ENCODE data around the gene PTPN14.

Gene PTPN14

DNA sequence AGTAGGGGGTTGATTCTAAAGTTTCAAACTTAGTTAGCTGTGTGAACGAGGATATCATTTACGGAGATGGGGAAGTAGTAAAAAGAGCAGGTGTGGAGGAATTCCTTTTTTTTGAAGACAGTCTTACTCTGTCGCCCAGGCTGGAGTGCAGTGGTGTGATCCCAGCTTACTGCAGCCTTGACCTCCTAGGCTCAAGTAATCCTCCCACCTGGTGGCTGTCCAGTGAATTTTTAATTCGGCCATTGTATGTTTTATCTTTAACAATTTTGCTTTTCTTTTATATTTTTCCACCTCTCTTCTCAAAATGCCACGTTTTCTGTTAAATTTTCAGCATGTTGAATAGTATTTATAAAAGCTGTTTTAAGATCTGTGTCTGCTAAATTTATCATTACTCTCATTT, 39.3 kb upstream of the PTPN14 start:
- ATAC-seq: no peak

GRCh38 chr1:214588963-214589597, 37.7 kb upstream of the PTPN14 start:
- TF ChIP-seq ZFP30 (CRISPR knock-in tag; IDR thresholded peaks at IDR 0.05) (no peak), ISL1 (CRISPR knock-in tag; IDR thresholded peaks at IDR 0.05) (no peak)
- TF ChIP-seq, protein P1, sequence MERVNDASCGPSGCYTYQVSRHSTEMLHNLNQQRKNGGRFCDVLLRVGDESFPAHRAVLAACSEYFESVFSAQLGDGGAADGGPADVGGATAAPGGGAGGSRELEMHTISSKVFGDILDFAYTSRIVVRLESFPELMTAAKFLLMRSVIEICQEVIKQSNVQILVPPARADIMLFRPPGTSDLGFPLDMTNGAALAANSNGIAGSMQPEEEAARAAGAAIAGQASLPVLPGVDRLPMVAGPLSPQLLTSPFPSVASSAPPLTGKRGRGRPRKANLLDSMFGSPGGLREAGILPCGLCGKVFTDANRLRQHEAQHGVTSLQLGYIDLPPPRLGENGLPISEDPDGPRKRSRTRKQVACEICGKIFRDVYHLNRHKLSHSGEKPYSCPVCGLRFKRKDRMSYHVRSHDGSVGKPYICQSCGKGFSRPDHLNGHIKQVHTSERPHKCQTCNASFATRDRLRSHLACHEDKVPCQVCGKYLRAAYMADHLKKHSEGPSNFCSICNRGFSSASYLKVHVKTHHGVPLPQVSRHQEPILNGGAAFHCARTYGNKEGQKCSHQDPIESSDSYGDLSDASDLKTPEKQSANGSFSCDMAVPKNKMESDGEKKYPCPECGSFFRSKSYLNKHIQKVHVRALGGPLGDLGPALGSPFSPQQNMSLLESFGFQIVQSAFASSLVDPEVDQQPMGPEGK (CRISPR knock-in tag; IDR thresholded peaks at IDR 0.05; ENCODE audit: borderline replicate concordance): no peak
- no peak for ATAC-seq

More for the DNA sequence above, 39.3 kb upstream of the PTPN14 start:
- TF ChIP-seq ESRRG (CRISPR knock-in tag; IDR thresholded peaks at IDR 0.05): no peak
- TF ChIP-seq ZNF565 (CRISPR knock-in tag; conservative IDR thresholded peaks at IDR 0.05; ENCODE audit: low read depth): no peak
- TF ChIP-seq ZNF70 (CRISPR knock-in tag; IDR thresholded peaks at IDR 0.05): no peak
- no peak for TF ChIP-seq RARB (CRISPR knock-in tag; IDR thresholded peaks at IDR 0.05)
- no peak for TF ChIP-seq ISL1 (CRISPR knock-in tag; IDR thresholded peaks at IDR 0.05)
- TF ChIP-seq TCF4 (CRISPR knock-in tag; IDR thresholded peaks at IDR 0.05; ENCODE audit: borderline replicate concordance): no peak
- no peak for TF ChIP-seq CSDC2 (CRISPR knock-in tag; IDR thresholded peaks at IDR 0.05)
- no peak for TF ChIP-seq PPARA (CRISPR knock-in tag; IDR thresholded peaks at IDR 0.05; ENCODE audit: borderline replicate concordance)

GRCh38 chr1:214587165-214587564, 35.8 kb upstream of the PTPN14 start:
- ATAC-seq: no peak
- TF ChIP-seq TOX (CRISPR knock-in tag; IDR thresholded peaks at IDR 0.05; ENCODE audit: borderline replicate concordance) (no peak), GLIS3 (CRISPR knock-in tag; IDR thresholded peaks at IDR 0.05) (no peak), ZNF8 (CRISPR knock-in tag; IDR thresholded peaks at IDR 0.05) (no peak), TCF4 (CRISPR knock-in tag; IDR thresholded peaks at IDR 0.05; ENCODE audit: borderline replicate concordance) (no peak), ZC3H10 (CRISPR knock-in tag; IDR thresholded peaks at IDR 0.05) (no peak)
- TF ChIP-seq, protein P1 (CRISPR knock-in tag; IDR thresholded peaks at IDR 0.05; ENCODE audit: borderline replicate concordance): no peak

- no peak for ATAC-seq
- TF ChIP-seq ZNF8 (CRISPR knock-in tag; IDR thresholded peaks at IDR 0.05) (no peak), SNAI2 (CRISPR knock-in tag; IDR thresholded peaks at IDR 0.05) (no peak), OSR1 (CRISPR knock-in tag; IDR thresholded peaks at IDR 0.05) (no peak), ZFP30 (CRISPR knock-in tag; IDR thresholded peaks at IDR 0.05) (no peak), CSDC2 (CRISPR knock-in tag; IDR thresholded peaks at IDR 0.05) (no peak), TCF4 (CRISPR knock-in tag; IDR thresholded peaks at IDR 0.05; ENCODE audit: borderline replicate concordance) (no peak)
- TF ChIP-seq, protein P1 (CRISPR knock-in tag; IDR thresholded peaks at IDR 0.05; ENCODE audit: borderline replicate concordance): no peak
Observed at GRCh38 chr1:214586621-214587020, 35.2 kb upstream of the PTPN14 start.

DNA sequence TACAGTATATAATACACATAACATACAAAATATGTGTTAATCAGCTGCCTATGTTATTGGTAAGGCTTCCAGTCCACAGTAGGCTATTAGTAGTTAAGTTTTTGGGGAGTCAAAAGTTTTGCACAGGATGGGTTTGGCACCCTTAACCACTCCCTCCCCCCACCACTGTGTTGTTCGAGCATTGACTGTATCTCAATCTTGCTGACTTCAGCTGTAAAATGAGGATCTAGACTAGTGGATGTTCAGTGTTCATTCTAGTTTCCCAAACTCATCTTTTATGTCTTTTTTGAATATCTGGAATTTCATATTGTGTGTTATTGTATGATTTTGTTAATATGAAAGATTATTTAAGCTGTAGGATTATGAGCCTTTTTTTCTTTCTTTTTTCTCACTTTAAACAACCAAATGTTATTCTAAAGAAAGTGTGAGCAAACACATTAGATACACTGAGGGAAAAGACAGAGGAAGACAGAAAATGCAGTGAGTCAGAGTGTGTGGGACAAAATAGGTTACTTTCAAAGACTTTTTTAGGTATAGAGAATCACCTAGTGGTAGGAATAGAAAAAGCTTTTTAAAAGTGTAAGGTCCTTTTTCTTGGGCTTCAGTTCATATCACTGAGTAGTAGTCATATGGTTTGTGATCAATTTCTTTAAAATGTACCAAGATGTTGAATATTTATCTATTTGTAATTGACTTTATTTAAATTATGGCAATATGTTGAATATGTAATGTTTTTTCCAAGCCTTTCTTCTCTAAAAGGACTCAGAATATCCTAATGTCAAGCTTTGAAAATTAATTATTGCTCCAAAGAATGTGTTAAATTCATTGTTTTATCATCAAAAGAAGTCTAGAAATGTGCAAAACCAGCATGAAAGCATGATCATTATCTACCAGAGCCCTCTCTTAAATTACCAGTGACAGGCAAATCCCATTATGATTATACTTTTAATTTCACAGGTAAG, 33.7 kb upstream of the PTPN14 start:
- TF ChIP-seq, protein P1 (CRISPR knock-in tag; IDR thresholded peaks at IDR 0.05; ENCODE audit: borderline replicate concordance): no peak
- TF ChIP-seq, protein P2, sequence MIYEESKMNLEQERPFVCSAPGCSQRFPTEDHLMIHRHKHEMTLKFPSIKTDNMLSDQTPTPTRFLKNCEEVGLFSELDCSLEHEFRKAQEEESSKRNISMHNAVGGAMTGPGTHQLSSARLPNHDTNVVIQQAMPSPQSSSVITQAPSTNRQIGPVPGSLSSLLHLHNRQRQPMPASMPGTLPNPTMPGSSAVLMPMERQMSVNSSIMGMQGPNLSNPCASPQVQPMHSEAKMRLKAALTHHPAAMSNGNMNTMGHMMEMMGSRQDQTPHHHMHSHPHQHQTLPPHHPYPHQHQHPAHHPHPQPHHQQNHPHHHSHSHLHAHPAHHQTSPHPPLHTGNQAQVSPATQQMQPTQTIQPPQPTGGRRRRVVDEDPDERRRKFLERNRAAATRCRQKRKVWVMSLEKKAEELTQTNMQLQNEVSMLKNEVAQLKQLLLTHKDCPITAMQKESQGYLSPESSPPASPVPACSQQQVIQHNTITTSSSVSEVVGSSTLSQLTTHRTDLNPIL (CRISPR knock-in tag; IDR thresholded peaks at IDR 0.05; ENCODE audit: low read depth): no peak
- no peak for TF ChIP-seq ZNF565 (CRISPR knock-in tag; conservative IDR thresholded peaks at IDR 0.05; ENCODE audit: low read depth)
- TF ChIP-seq, protein P3, sequence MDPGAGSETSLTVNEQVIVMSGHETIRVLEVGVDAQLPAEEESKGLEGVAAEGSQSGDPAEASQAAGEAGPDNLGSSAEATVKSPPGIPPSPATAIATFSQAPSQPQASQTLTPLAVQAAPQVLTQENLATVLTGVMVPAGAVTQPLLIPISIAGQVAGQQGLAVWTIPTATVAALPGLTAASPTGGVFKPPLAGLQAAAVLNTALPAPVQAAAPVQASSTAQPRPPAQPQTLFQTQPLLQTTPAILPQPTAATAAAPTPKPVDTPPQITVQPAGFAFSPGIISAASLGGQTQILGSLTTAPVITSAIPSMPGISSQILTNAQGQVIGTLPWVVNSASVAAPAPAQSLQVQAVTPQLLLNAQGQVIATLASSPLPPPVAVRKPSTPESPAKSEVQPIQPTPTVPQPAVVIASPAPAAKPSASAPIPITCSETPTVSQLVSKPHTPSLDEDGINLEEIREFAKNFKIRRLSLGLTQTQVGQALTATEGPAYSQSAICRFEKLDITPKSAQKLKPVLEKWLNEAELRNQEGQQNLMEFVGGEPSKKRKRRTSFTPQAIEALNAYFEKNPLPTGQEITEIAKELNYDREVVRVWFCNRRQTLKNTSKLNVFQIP (CRISPR knock-in tag; IDR thresholded peaks at IDR 0.05; ENCODE audit: borderline replicate concordance, low read depth): no peak
- no peak for TF ChIP-seq CSDC2 (CRISPR knock-in tag; IDR thresholded peaks at IDR 0.05)
- no peak for TF ChIP-seq ARNTL (CRISPR knock-in tag; IDR thresholded peaks at IDR 0.05; ENCODE audit: borderline replicate concordance, low read depth)
- no peak for TF ChIP-seq SNAI2 (CRISPR knock-in tag; IDR thresholded peaks at IDR 0.05)
- ATAC-seq: peak; percentile 88

Measured in SK-N-SH treated with all-trans-retinoic acid at 6 μM for 48 hours (cell line).